ENCODE measurements around the gene TMEM86A. TPM values are rescaled to one million over a fixed set of nuclear protein-coding genes. Genes with fewer than 3 reads are reported as not detected.
A peak's percentile ranks its signal among the peaks of the same experiment; 100 is the strongest.
"Not testable (repeated sequence)": the region's sequence is repeated elsewhere in the genome, so short reads cannot be mapped to it uniquely, and the experiment has no call there.

Gene TMEM86A
- total and polyA plus RNA-seq, 8 donors, result 0.76 to 7.5 (median 2.2) TPM; not detected in 1

- Histone ChIP-seq H3K27me3 (no peaks in the 10 kb centered on the region), H3K4me1 (no peaks in the 10 kb centered on the region), H3K27ac (no peak overlapping the region), H3K36me3 (no peaks in the 10 kb centered on the region), H3K9me3 (peaks cover 0 to 8% (median 2%) of the 10 kb centered on the region in 4 donors), H3K4me3 (no peak overlapping the region)
- WGBS, 5 donors, result 79 to 89% (median 81%) methylated on average over 5 of the region's 5 CpGs
- intact Hi-C loops (cut with DNase I; ENCODE audit: low total_unique reads), result no loop called here
- DNase-seq, result no peak
- TF ChIP-seq POLR2A (IDR thresholded peaks at IDR 0.05), result no peak
- TF ChIP-seq, protein P1, sequence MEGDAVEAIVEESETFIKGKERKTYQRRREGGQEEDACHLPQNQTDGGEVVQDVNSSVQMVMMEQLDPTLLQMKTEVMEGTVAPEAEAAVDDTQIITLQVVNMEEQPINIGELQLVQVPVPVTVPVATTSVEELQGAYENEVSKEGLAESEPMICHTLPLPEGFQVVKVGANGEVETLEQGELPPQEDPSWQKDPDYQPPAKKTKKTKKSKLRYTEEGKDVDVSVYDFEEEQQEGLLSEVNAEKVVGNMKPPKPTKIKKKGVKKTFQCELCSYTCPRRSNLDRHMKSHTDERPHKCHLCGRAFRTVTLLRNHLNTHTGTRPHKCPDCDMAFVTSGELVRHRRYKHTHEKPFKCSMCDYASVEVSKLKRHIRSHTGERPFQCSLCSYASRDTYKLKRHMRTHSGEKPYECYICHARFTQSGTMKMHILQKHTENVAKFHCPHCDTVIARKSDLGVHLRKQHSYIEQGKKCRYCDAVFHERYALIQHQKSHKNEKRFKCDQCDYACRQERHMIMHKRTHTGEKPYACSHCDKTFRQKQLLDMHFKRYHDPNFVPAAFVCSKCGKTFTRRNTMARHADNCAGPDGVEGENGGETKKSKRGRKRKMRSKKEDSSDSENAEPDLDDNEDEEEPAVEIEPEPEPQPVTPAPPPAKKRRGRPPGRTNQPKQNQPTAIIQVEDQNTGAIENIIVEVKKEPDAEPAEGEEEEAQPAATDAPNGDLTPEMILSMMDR (IDR thresholded peaks at IDR 0.05), result no peak
- no peak for TF ChIP-seq EP300 (IDR thresholded peaks at IDR 0.05)
- no peak for TF ChIP-seq POLR2AphosphoS5 (IDR thresholded peaks at IDR 0.05)
These were observed 40.9 kb upstream of the TMEM86A start for GRCh38 chr11:18657673-18658072.

- H3K4me1 ChIP-seq, result not testable (repeated sequence)
These were observed 33.2 kb upstream of the TMEM86A start for GRCh38 chr11:18665353-18665872.

DNA sequence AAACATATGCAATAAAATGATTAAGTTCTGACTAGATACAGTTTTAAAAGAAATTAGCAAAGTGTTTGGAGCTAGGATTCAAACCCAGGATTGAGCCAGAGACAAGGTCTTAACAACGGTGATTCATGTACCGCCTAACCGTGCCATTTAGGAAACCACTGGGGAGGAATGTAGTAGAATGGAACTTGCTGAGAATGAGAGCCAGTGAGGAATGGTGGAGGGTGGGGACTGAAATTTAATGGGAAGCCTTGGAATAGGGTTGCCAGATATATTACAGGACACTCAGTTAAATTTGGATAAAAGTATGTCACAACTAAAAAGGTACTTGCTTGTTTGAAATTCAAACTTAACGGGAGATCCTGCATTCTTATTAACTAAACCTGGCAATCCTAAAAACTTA lies 30.4 kb upstream of the TMEM86A start:
- TF ChIP-seq POLR2A (IDR thresholded peaks at IDR 0.05) (no peak), EP300 (IDR thresholded peaks at IDR 0.05) (no peak), POLR2AphosphoS5 (IDR thresholded peaks at IDR 0.05) (no peak)
- TF ChIP-seq, protein P1 (IDR thresholded peaks at IDR 0.05), result no peak
- WGBS, 5 donors, result 88 to 96% (median 90%) methylated on average over 4 of the region's 4 CpGs
- H3K9me3 ChIP-seq, result no peaks in the 10 kb centered on the region

More at GRCh38 chr11:18665353-18665872, 33.2 kb upstream of the TMEM86A start:
- H3K4me3 ChIP-seq; H3K27ac ChIP-seq; H3K9me3 ChIP-seq; intact Hi-C loops (cut with DNase I; ENCODE audit: low total_unique reads); H3K36me3 ChIP-seq; H3K27me3 ChIP-seq; DNase-seq: not testable (repeated sequence)
- WGBS, 5 donors, result 59 to 90% (median 86%) methylated on average over 10 of the region's 10 CpGs

GRCh38 chr11:18669219-18669596 lies 29.4 kb upstream of the TMEM86A start:
- WGBS, 5 donors, result 21 to 29% (median 27%) methylated on average over 2 of the region's 2 CpGs
- H3K27ac ChIP-seq, result no peak overlapping the region
- H3K36me3 ChIP-seq, result no peaks in the 10 kb centered on the region

More for the DNA sequence above, 30.4 kb upstream of the TMEM86A start:
- no peak overlapping the region for H3K4me3 ChIP-seq
- H3K4me1 ChIP-seq, result no peaks in the 10 kb centered on the region
- DNase-seq, result no peak
- intact Hi-C loops (cut with DNase I; ENCODE audit: low total_unique reads), result no loop called here
- no peaks in the 10 kb centered on the region for H3K27me3 ChIP-seq
- no peaks in the 10 kb centered on the region for H3K36me3 ChIP-seq
- H3K27ac ChIP-seq, result no peak overlapping the region

DNA sequence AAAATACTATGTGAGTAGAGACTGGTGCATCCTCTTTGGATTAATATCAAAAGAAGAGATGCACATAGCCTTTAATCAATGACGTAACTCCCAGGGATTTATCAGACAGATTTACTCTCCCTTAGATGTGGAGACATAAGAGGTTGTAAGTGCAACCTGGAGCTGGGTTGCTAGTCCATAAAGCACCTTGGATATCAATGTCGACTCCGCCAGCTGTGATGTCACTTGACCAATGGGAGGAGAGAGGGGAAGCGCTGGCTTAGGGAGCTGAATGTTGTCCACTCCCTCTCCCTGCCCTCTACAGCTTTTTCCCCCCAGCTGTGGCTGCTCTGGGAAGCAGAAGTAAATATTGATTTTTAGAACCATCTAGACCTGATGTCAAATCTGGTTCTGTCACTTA lies 28.9 kb upstream of the TMEM86A start:
- no peaks in the 10 kb centered on the region for H3K36me3 ChIP-seq
- no peak for TF ChIP-seq POLR2A (IDR thresholded peaks at IDR 0.05)
- TF ChIP-seq POLR2AphosphoS5 (IDR thresholded peaks at IDR 0.05), result no peak
- TF ChIP-seq, protein P1 (IDR thresholded peaks at IDR 0.05), result no peak
- TF ChIP-seq EP300 (IDR thresholded peaks at IDR 0.05), result no peak
- H3K27ac ChIP-seq, result no peak overlapping the region
- no peaks in the 10 kb centered on the region for H3K27me3 ChIP-seq
- peak in 1 of 2 donors; percentile 28 for DNase-seq
- H3K9me3 ChIP-seq, result no peaks in the 10 kb centered on the region
- 65 to 79% (median 77%) methylated on average over 4 of the region's 4 CpGs for WGBS, 5 donors
- no peak overlapping the region for H3K4me3 ChIP-seq
- no peaks in the 10 kb centered on the region for H3K4me1 ChIP-seq
- intact Hi-C loops (cut with DNase I; ENCODE audit: low total_unique reads), result no loop called here

More at GRCh38 chr11:18669219-18669596, 29.4 kb upstream of the TMEM86A start:
- TF ChIP-seq, protein P1 (IDR thresholded peaks at IDR 0.05), result no peak
- no peak for TF ChIP-seq EP300 (IDR thresholded peaks at IDR 0.05)
- no peak for TF ChIP-seq POLR2AphosphoS5 (IDR thresholded peaks at IDR 0.05)
- no peak for TF ChIP-seq POLR2A (IDR thresholded peaks at IDR 0.05)
- H3K9me3 ChIP-seq, result no peaks in the 10 kb centered on the region
- intact Hi-C loops (cut with DNase I; ENCODE audit: low total_unique reads), result no loop called here
- no peaks in the 10 kb centered on the region for H3K27me3 ChIP-seq
- DNase-seq, result no peak
- H3K4me3 ChIP-seq, result no peak overlapping the region
- H3K4me1 ChIP-seq, result no peaks in the 10 kb centered on the region
